HG02970 (cell line): Measurements from ENCODE around the gene CLIP4.

Experiments
- ATAC-seq: cut with Tn5 transposase; IDR thresholded peaks from one replicate; pipeline ENCODE4 v1.9.1; 2021; ENCODE audit warnings: mild to moderate bottlenecking, moderate library complexity, moderate number of reproducible peaks; ENCODE audit not compliant: unreplicated experiment, low FRiP score

The CLIP4 gene

DNA sequence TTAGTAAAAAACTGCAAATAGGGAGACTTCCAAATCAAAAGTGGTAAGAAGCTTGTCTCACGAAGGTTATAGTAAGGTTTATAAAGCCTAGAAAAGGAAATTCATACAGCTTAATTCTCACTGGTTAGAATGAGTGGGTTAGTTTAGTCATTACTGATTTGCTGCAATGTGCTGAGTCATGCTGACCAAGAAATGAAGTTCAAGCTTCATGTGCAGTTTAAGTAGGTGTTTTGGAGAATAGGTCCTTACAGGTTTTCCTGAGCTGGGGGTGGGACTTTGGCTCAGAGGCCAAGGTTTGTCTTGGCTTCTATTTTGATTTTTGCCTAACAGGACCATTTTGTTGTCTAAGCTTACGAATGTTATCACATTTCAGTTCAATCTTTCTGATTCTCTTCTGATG, 15.1 kb downstream of the CLIP4 start:
- ATAC-seq = no peak

DNA sequence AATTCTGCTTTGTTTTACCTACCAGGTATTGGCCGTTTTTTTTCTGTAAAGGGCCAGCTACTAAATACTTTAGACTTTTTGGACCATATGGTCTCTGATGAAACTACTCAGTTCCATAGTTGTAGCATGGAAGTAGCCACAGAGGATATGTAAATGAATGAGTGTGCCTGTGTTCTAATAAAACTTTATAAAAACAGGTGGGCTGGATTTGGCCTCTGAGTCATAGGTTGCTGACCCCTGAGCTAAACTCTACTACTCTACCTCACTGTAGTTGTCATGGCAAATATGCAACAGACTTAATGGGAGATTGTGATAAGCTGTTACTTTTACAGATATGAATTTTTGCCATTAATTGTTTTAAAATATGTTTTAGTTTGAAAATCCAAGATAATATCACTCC, 19.7 kb downstream of the CLIP4 start:
- ATAC-seq = no peak

DNA sequence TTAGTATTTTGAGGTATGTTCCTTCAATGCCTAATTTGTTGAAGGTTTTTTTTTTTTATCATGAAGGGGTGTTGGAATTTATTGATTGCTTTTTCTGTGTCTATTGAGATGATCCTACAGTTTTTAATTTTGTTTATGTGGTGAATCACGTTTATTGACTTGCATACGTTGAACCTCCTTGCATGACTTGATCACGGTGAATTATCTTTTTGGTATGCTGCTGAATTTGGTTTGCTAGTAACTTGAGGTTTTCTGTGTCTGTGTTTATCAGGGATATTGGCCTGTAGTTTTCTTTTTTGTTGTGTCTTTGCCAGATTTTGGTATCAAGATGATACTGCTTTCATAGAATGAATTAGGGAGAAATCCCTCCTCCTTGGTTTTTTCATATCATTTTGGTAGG, 23.9 kb downstream of the CLIP4 start:
- ATAC-seq = no peak

DNA sequence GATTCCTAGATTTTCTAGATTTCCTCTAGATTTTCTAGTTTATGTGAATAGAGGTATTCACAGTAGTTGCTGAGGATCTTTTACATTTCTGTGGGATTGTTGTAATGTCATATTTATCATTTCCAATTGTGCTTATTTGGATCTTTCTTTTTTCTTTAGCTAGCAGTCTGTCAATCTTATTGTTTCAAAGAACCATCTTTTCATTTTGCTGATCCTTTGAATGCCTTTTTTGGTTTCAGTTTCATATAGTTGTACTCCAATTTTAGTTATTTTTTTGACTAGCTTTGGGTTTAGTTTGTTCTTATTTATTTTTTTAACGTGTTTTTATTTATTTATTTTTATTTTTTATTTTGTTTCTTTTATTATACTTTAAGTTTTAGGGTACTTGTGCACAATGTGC, 24.5 kb downstream of the CLIP4 start:
- no peak for ATAC-seq

- no peak for ATAC-seq
These were observed 28.4 kb downstream of the CLIP4 start for GRCh38 chr2:29143657-29144056.

- ATAC-seq = no peak
These were observed 31.0 kb downstream of the CLIP4 start for GRCh38 chr2:29146197-29146596.

- ATAC-seq = no peak
These were observed 32.7 kb downstream of the CLIP4 start for GRCh38 chr2:29147963-29148362.

- no peak for ATAC-seq
These were observed 39.4 kb downstream of the CLIP4 start for GRCh38 chr2:29154610-29155009.

DNA sequence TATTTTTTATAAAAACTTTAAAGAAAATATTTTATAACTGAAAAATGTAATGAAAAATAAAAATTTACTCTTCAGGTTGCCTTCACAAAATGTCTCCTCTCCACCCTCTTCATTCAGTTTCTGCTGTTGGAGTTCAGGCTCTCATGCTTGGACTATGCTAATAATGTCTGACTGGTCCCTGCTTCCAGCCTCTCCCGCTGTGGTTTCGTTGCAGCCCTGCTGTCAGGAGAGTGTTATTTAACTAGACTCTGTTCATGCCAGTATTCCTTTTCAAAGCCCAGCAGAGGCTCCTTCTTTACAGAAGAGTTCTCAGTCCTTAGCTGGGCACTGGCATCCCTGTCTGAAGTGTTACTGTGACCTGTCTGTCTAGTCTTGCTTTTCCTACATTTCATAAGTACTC, 40.4 kb downstream of the CLIP4 start:
- no peak for ATAC-seq

- no peak for ATAC-seq
These were observed 41.9 kb downstream of the CLIP4 start for GRCh38 chr2:29157131-29157530.

DNA sequence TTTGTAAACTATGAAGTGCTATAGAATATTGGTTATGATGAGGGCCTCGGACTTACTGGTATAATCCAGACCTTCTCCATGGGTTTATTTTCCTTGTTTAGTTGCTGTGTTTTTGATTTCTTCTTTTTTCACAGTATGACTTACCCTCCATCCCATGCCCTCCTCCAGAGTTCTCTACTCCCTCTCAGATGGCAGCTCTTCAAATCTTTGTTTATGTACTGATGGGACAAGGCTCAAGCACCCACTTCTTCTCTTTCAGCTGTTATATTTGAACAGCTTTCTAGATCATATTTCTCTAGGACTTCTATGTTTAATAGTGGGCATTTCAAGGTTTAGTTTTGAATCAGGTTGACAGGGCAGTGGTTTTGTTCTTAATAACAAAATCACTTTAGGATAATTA, 43.9 kb downstream of the CLIP4 start:
- ATAC-seq = no peak

DNA sequence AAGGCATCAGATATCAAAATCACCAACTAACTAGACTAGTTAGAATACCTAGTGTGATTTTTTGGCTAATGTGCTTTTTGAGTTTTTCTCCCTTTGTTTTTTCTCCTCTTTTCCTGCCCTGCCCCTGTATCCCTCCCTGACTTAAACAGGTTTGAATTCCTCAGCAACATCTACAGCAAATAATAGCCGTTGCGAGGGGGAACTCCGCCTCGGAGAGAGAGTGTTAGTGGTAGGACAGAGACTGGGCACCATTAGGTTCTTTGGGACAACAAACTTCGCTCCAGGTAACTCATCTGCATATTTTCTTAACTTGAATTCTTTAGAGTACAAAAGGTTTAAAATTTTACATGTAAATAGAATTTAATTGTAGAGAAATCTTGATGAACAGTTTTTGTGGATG, 45.0 kb downstream of the CLIP4 start:
- no peak for ATAC-seq

DNA sequence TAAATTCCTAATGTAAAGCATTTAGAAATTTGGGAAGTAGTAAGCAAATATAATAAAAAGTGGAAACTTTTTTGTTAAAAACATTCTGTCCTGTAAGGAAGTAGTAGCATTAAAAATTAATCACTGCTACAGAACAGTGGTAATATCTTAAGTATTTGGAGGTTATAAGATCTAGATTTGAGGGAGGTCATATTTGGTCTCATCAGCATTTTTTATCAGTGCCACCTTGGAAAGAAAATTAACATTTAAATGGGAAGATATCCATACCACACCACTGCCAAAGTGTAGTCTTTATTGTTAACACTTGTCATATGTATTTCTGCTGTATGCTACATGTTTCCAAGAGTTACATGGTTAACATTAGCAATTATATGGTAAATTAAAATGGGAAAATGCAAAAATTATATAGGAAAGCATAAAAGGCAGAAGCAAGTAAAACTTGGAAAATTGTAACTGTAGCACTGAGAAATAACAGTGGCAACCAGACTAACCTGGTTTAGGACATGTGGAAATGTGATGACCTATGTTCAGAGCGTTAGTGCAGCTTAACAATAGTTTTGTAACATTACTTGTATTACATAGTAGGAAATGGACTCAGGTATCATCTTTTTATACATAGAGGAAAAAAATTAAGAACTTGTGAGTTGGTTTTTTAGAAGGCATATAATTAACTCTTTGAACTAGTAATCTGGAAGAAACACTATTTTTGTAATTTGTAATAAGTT, 47.2 kb downstream of the CLIP4 start:
- no peak for ATAC-seq

GRCh38 chr2:29164091-29164846, 49.1 kb downstream of the CLIP4 start:
- ATAC-seq = no peak

GRCh38 chr2:29165362-29166241, 50.4 kb downstream of the CLIP4 start:
- ATAC-seq = no peak

GRCh38 chr2:29166242-29167039, 51.2 kb downstream of the CLIP4 start:
- no peak for ATAC-seq

DNA sequence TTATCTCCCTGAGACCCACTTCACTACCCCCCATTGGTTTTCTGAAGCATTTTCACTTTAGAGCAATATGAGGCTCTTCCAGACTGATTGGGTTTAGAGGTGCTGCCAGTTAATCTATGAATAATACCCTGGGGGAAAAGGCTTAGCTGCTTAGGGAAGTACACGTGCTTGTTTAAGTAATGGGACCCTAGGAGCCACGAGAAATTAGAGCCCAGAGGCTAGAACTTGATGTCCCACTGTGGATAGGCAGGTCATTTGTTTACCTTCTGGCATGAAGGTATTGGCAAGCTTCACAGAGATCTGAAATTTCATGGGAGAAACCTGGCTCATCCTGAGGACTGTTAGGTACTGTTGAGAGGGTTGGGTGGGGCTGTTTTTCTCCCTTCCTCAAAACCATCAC, 59.7 kb downstream of the CLIP4 start:
- ATAC-seq = no peak

DNA sequence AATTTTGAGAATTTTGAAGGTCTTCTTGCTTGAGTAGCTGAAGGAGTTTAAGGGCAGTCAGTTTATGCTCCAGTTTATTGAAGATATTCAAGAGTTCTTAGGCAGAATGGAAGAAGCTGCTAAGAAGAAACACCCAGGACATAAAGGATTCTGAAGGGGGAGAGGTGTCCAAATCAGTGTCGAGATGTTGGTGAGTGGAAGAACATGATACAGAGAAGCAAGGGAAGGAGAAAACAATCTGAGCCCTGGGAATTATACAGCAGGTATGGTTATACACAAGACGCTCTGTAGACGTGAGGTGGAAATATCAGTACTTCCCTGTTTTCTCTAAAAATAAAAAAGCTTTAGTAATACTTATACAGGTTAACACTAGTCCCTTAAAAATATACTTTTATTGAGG, 60.1 kb downstream of the CLIP4 start:
- no peak for ATAC-seq

- ATAC-seq = no peak
These were observed 67.1 kb downstream of the CLIP4 start for GRCh38 chr2:29182334-29182733.

DNA sequence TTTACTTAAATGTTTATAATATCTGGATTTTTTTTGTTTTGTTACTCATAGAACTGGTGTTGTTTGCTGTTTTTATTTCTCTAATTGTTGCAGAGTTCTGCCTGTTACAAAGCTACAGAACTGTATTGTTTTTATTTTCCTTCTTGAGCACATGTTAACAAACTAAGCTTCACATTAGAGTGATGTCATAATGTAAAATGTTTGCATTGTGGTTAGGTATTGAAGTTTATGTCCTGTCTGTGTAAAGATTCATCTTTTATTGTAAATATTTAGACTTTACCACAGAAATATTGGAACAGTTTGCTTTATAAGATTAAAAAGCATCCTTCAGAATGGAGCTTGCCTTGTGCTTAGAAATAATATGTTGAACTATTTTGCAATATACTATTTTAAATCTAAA, 67.7 kb downstream of the CLIP4 start:
- no peak for ATAC-seq
